NOMO-1 treated with DMSO at 0.1 percent for 48 hours (cell line): ENCODE data around the gene WNK2.

ENCODE experiments used
- DNase-seq: peaks from one replicate; lab custom pipeline; 2025; ENCODE audit not compliant: unreplicated experiment; lab: John Stamatoyannopoulos, UW

Gene WNK2

GRCh38 chr9:93252116-93252780 lies 68.3 kb downstream of the WNK2 start:
- DNase-seq = no peak

- DNase-seq = no peak
These were observed 69.0 kb downstream of the WNK2 start for GRCh38 chr9:93252781-93253530.

DNA sequence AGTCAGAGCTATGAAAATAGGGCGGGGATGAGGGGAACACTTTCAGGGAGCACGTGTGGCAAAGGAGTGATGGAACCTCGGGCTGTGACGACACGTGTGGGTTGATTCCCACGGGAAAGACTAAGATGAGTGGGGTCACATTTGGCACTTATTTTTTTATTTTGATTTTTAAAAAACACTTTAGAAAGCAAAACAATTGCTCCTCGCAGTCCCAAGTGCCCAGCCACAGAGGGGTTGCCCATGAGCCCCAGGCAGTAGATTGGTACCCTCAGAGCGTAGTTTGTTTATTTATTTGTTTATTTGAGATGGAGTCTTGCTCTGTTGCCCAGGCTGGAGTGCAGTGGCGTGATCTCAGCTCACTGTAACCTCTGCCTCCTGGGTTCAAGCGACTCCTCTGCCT lies 69.7 kb downstream of the WNK2 start:
- no peak for DNase-seq

DNA sequence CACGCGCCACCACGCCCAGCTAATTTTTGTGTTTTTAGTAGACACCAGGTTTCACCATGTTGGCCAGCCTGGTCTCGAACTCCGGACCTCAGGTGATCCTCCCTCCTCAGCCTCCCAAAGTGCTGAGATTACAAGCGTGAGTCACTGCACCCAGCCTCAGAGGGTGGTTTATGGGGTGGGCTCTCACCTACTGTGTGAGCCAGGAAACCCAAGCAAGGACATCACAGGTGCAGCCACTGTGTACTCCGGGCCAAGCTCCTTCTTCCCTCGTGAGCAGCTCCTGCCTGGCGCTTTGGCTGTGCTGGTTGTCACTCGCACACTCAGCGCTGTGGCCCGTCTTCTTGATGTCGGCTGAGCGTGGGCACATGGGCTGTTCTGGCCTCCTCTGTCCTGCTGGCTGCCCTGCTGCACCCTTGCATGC lies 70.1 kb downstream of the WNK2 start:
- DNase-seq = no peak

DNA sequence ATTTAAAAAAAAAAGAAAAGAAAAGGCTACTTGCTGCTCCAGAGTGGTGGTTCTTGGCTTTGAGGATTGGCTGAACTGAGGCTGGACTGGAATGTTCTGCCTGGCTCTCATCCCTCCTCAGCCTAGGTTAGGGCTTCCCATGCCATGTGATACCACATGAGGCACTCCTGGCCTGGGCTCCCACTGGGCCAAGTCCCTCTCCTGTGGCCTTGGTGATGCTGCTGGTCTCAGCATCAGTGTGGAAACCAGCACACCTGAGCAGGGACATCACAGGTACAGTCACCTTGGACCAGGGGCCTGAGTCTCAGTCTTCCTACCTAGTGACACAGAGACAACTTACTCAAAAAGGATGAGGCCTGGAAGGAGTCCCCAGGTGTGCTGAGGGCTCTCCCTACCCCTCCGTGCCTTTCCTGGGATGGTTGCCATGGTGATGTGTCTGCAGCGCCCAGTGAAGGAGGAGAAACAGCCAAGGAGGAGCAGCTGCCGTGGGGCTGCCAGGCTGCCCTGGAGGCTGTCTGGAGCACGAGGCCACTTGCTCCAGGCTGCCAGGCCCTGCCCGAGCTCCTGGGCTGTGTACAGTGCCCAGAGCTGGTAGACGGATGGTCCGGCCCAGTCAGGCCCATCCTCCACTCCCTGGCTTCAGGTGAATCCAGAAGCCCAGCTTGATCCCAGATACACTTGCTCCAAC lies 71.0 kb downstream of the WNK2 start:
- no peak for DNase-seq

- DNase-seq = no peak
These were observed 71.5 kb downstream of the WNK2 start for GRCh38 chr9:93255494-93255867.

DNA sequence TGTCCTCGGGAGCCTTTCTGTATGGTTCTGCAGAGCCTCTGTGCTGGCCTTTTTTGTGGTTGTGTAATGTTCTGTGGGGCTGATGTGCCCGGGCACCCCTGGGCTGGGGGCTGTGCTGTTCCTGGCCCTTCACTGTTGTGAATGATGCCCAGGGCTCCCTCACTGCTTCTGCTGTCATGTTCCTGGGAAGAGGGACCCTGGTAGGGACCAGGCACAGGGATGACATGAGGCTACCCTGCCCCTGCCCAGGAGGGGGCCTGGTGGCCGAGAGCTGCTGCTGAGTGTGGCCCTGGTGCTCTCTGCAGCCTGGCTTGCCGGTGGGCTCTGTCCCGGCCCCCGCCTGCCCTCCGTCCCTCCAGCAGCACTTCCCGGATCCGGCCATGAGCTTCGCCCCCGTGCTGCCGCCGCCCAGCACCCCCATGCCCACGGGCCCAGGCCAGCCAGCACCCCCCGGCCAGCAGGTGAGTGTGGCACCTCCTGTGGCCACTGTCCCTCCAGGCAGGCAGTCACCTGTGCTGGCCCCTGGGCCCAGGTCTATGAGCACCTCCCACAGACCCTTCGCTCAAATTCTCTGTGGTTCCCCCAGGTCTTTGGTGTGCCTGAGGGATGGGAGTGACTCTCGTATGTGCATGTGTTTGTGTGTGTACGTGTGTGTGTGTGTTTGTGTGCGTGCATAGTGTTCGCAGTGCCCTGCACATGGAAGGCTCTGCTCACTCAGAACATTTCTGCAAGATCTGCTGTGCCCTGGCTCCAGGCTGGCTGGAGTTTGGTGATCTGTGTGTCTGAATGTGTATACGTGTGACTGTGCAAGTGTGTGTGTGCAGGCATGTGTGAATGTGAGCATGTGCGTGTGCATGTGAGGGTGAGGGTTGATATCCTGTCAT lies 72.3 kb downstream of the WNK2 start:
- DNase-seq = no peak

GRCh38 chr9:93256878-93257807 lies 73.2 kb downstream of the WNK2 start:
- no peak for DNase-seq

GRCh38 chr9:93257808-93258331 lies 73.9 kb downstream of the WNK2 start:
- DNase-seq = no peak

DNA sequence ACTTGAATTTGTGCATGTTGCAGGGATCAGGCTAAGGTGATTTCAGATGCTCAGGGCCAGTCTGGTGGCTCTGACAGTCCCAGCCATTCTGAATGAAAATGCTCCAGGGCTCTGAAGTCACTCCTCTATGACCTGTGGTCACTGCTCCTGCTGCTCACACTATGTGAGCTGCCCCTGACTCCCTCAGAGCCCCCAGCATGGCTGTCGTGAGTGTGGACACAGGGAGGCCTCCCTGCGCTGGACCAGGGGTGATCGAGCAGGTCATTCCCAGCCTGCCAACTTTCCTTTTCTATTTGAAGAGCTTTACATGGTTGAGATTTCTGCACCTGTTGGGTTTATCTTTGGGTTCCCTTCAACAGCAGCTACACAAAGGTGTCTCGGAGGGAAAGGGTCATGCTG lies 74.5 kb downstream of the WNK2 start:
- DNase-seq = no peak

GRCh38 chr9:93258818-93259489 lies 75.0 kb downstream of the WNK2 start:
- DNase-seq = no peak

DNA sequence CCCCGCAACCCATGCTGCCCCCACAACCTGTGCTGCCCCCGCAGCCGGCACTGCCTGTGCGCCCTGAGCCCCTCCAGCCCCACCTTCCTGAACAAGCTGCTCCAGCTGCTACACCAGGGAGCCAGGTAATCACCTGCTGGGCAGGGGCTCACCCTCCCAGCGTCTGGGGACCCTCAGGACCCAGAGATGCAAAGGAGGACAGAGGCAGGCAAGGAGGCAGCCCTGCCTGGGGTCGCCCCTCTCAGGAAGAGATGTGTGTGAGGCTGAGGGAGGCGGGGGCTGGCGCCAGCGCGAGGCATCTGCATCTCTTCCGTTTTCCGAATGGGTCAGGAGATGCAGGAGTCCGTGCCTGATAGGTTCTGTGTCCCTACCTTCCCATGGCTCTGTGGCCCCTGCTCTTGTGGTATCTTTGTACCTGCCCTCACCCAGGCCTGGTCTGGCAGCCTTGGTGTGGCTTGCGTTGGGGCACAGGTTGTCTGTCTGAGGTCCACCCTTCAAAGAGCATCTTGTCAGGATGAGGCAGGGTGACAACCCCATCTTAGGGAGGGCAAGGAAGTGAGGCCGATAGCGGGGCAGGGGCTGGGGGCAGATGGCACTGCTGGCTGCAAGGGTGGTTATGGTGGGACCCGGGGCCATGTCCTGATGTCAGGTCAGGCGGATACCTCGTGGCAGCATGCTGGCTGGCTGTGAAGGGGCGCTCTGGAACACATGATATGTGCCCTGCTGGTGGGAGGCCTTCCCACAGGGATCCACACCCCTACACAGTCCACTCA lies 75.7 kb downstream of the WNK2 start:
- no peak for DNase-seq

- no peak for DNase-seq
These were observed 76.5 kb downstream of the WNK2 start for GRCh38 chr9:93260263-93261066.

DNA sequence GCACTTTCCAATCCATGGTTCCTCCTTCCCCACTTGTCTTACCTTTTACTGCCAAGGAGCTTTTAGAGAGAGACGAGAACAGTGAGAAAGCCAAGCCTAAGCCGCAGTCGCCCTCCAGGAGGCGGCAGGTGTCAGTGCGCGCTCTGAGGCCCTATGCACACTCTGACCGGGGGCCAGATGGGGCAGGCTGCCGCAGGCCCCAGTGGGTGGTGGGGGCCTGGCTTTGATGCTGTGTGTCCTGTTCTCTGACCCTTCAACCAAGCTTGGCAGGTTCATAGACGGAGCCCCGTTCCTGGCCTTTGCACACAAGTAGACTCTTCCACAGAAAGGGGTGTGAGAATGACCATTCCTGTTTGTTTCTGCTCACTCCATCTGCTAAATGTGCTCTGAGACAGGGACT lies 77.3 kb downstream of the WNK2 start:
- no peak for DNase-seq

DNA sequence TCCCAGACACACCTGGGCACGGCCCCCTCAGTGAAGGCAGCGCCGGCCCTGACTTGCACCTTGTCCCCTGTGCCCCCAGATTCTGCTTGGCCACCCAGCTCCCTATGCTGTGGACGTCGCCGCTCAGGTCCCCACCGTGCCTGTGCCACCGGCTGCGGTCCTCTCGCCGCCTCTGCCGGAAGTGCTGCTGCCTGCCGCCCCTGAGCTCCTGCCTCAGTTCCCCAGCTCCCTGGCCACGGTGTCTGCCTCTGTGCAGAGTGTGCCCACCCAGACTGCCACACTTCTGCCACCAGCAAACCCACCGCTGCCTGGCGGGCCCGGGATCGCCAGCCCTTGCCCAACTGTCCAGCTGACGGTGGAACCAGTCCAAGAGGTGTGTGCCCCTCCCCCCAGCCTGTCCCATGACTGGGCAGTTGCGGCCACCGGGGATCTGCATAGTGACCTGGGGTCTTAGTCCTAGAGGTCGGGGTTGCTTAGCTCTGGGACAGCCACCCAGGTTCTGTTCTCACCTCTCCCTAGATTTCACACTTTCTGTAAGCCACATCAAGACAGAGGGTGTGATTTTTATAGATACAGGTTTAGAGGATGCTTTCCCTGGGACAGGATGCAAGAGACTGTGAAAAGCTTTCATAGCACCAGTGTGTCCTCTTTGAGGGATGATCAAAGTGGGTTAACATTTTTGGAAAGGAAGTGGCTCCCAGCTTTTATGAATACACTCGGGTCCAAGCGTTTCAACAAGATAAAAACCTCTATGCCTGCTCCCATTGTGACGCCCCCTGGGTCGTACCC lies 78.0 kb downstream of the WNK2 start:
- no peak for DNase-seq

DNA sequence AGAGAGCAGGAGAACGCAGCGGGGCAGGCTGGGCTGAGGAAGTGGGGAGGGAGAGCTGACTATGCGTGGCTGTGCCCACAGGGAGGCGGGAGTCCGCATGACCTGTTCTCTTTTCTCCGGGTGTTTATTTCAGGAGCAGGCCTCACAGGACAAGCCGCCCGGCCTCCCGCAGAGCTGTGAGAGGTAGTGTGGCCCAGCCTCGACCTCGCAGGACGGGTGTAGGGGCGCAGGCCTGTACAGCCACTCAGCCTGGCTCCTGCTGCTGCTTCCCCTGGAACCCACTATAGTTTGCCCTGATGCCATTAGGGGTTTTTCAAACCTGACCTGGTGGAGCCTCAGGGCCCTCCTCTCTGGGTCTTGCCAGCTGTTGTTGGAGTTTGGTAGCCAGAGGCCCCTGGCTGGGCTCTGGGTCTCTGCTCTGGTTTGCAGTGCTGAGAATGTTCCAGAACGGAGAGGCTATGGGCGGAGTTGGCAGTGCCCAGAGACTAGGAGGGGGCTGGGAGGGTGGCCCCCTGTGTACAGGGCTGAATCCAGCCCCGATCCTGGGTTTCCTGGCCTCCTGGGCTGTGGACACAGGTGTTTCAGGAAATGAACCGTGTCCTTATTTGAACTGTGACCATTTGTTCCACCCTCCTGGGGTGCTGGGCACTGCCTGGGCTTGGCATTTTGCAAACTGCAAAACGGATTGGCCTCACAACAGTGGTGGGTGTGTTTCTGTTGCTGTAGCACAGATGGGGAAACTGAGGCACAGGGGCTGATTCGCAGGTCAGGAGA lies 78.8 kb downstream of the WNK2 start:
- no peak for DNase-seq
